Measurements from ENCODE around the gene CCBE1.

- TF ChIP-seq CTCF (IDR thresholded peaks at IDR 0.05) = no peak
- no peak for TF ChIP-seq POLR2A (IDR thresholded peaks at IDR 0.05)
Measured at GRCh38 chr18:59729781-59730180, 32.6 kb upstream of the CCBE1 start.

Data from uterus (tissue), 2 donors.